Breast epithelium (tissue), 4 donors: ENCODE measurements around the gene EIF2D. TPM values are rescaled to one million over a fixed set of nuclear protein-coding genes. Genes with fewer than 3 reads are reported as not detected.

ENCODE experiments used
- DNase-seq, 2 donors: peaks; one replicate each; pipeline ENCODE4 v3.0.0-alpha.2; 2019; ENCODE audit warnings: low spot score in 2 of 2
- H3K27ac ChIP-seq, 2 donors: fragments of 200-600 bp; sonication (generic) in 1 of 2; one replicate each; pipeline ENCODE4 v1.5.1; 2016 to 2019; ENCODE audit warnings: mild to moderate bottlenecking in 1 of 2
- H3K27me3 ChIP-seq, 2 donors: fragments of 200-600 bp; sonication (generic) in 1 of 2; one replicate each; pipeline versions ENCODE4 v1.5.1 to v1.6.0; 2017 to 2019; ENCODE audit warnings: control low read depth in 1 of 2, mild to moderate bottlenecking in 1 of 2
- H3K36me3 ChIP-seq: fragments of 200-600 bp; one replicate; pipeline ENCODE4 v1.5.1; 2019
- H3K4me1 ChIP-seq, 2 donors: fragments of 200-600 bp; sonication (generic); one replicate each; pipeline ENCODE4 v1.5.1; 2016 to 2019; ENCODE audit warnings: control low read depth in 1 of 2
- H3K4me3 ChIP-seq, 3 donors: fragments of 200-600 bp; sonication (generic); 1 replicate in 2 of 3; 2 replicates in 1 of 3; pipeline ENCODE4 v1.5.1; 2016 to 2019; ENCODE audit warnings: mild to moderate bottlenecking in 3 of 3, moderate library complexity in 2 of 3
- H3K9me3 ChIP-seq, 2 donors: fragments of 200-600 bp; sonication (generic) in 1 of 2; one replicate each; pipeline ENCODE4 v1.5.1; 2016 to 2019; ENCODE audit warnings: control low read depth in 1 of 2
- CTCF ChIP-seq, 3 donors: fragments of 450-650 bp; IDR thresholded peaks; one replicate each; pipeline ENCODE4 v1.5.1; 2016 to 2017; ENCODE audit warnings: antibody characterized with exemption in 3 of 3, mild to moderate bottlenecking in 3 of 3, moderate library complexity in 3 of 3
- POLR2A ChIP-seq: fragments of 450-650 bp; IDR thresholded peaks from one replicate; pipeline ENCODE4 v1.6.1; 2016; ENCODE audit warnings: antibody characterized with exemption, mild to moderate bottlenecking, moderate library complexity
- POLR2AphosphoS5 ChIP-seq, 3 donors: sonication (generic); formaldehyde crosslinking; IDR thresholded peaks; one replicate each; pipeline ENCODE4 v1.6.1; 2017; ENCODE audit warnings: antibody characterized with exemption in 3 of 3
- intact Hi-C: fragments of 100-400 bp; cut with DNase I; formaldehyde crosslinking; loops from one replicate; pipeline ENCODE4 v1.15.1; 2023; ENCODE audit warnings: low total_unique reads
- total RNA-seq, 3 donors: library from RNA; depleted of rRNA; stranded (reverse); fragments of >200 nt; gene quantifications; one replicate each; pipeline ENCODE4 v1.1.0, GENCODE V29; 2016

The EIF2D gene
- total RNA-seq, 3 donors from 2014 or later = 55.4 to 70.1 (median 68.6) TPM

- Histone ChIP-seq H3K9me3 (no peaks in the 10 kb centered on the region), H3K27ac (no peak overlapping the region), H3K4me1 (no peaks in the 10 kb centered on the region), H3K4me3 (no peak overlapping the region), H3K27me3 (no peaks in the 10 kb centered on the region), H3K36me3 (no peaks in the 10 kb centered on the region)
- intact Hi-C loops = no loop called here
- TF ChIP-seq CTCF (IDR thresholded peaks at IDR 0.05) (no peak), POLR2A (no peak), POLR2AphosphoS5 (IDR thresholded peaks at IDR 0.05) (no peak)
- no peak for DNase-seq
Observed at GRCh38 chr1:206609229-206609991, 2.9 kb downstream of the EIF2D start.

- no peak overlapping the region for H3K4me3 ChIP-seq
- no peaks in the 10 kb centered on the region for H3K27me3 ChIP-seq
- H3K36me3 ChIP-seq = no peaks in the 10 kb centered on the region
- DNase-seq = no peak
- H3K27ac ChIP-seq = no peak overlapping the region
- no peaks in the 10 kb centered on the region for H3K9me3 ChIP-seq
- intact Hi-C loops = no loop called here
- no peaks in the 10 kb centered on the region for H3K4me1 ChIP-seq
- no peak for TF ChIP-seq POLR2A
- TF ChIP-seq CTCF (IDR thresholded peaks at IDR 0.05) = peak in 2 of 3 donors; percentile 16 to 59
- TF ChIP-seq POLR2AphosphoS5 (IDR thresholded peaks at IDR 0.05) = peak in 1 of 3 donors; percentile 27
Observed at GRCh38 chr1:206608108-206608698, 4.1 kb downstream of the EIF2D start.

- Histone ChIP-seq H3K4me1 (no peaks in the 10 kb centered on the region), H3K27me3 (no peaks in the 10 kb centered on the region), H3K36me3 (no peaks in the 10 kb centered on the region), H3K27ac (no peak overlapping the region), H3K4me3 (no peak overlapping the region), H3K9me3 (no peaks in the 10 kb centered on the region)
- peak in 1 of 3 donors; percentile 25 for TF ChIP-seq CTCF (IDR thresholded peaks at IDR 0.05)
- no peak for TF ChIP-seq POLR2AphosphoS5 (IDR thresholded peaks at IDR 0.05)
- intact Hi-C loops = no loop called here
- DNase-seq = no peak
Observed at GRCh38 chr1:206606867-206607266, 5.4 kb downstream of the EIF2D start.

DNA sequence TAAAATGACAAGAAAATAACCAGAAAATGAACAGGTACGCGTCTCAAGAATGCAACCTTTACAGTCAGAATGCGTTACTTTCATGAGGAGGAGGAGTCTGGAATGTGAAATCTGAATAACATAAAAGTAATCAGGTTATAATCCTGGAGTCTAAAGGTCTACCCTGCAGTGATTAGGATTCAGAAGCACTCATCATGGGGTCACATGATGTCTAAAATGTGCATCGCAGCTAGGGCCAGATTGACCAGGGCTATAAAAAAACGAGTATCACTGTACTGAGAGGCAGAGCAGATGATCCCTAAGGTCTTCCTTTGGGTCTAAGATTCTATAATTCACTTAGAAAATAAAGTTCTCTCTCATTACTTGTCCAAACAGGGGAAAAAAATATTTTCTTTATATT, 7.4 kb downstream of the EIF2D start:
- intact Hi-C loops = loop anchor here (1.0 kb wide), 1 partner anchor 27 kb away; no protein-coding TSS in a partner anchor
- TF ChIP-seq CTCF (IDR thresholded peaks at IDR 0.05) (no peak), POLR2A (no peak), POLR2AphosphoS5 (IDR thresholded peaks at IDR 0.05) (no peak)

GRCh38 chr1:206600527-206600926, 11.7 kb downstream of the EIF2D start:
- TF ChIP-seq POLR2A (no peak), POLR2AphosphoS5 (IDR thresholded peaks at IDR 0.05) (no peak), CTCF (IDR thresholded peaks at IDR 0.05) (no peak)
- Histone ChIP-seq H3K4me3 (no peak overlapping the region), H3K9me3 (no peaks in the 10 kb centered on the region), H3K4me1 (no peaks in the 10 kb centered on the region), H3K27ac (no peak overlapping the region), H3K36me3 (peaks cover 9% of the 10 kb centered on the region), H3K27me3 (no peaks in the 10 kb centered on the region)
- intact Hi-C loops = no loop called here
- no peak for DNase-seq

More for the DNA sequence above, 7.4 kb downstream of the EIF2D start:
- Histone ChIP-seq H3K9me3 (no peaks in the 10 kb centered on the region), H3K36me3 (no peaks in the 10 kb centered on the region), H3K27ac (no peak overlapping the region), H3K4me1 (no peaks in the 10 kb centered on the region), H3K27me3 (no peaks in the 10 kb centered on the region), H3K4me3 (no peak overlapping the region)
- DNase-seq = no peak
